Erythroblast (primary cell): ENCODE data around the gene LMLN.
A peak's percentile ranks its signal among the peaks of the same experiment; 100 is the strongest.

Experiments
- GATA1 ChIP-seq: IDR thresholded peaks from 2 replicates; pipeline ENCODE4 v1.6.1; 2011; ENCODE audit warnings: low read depth, mild to moderate bottlenecking, control low read depth, low read length, moderate library complexity
- POLR2A ChIP-seq: IDR thresholded peaks from 2 replicates; pipeline ENCODE4 v1.6.1; 2011; ENCODE audit warnings: mild to moderate bottlenecking, low read length

DNA sequence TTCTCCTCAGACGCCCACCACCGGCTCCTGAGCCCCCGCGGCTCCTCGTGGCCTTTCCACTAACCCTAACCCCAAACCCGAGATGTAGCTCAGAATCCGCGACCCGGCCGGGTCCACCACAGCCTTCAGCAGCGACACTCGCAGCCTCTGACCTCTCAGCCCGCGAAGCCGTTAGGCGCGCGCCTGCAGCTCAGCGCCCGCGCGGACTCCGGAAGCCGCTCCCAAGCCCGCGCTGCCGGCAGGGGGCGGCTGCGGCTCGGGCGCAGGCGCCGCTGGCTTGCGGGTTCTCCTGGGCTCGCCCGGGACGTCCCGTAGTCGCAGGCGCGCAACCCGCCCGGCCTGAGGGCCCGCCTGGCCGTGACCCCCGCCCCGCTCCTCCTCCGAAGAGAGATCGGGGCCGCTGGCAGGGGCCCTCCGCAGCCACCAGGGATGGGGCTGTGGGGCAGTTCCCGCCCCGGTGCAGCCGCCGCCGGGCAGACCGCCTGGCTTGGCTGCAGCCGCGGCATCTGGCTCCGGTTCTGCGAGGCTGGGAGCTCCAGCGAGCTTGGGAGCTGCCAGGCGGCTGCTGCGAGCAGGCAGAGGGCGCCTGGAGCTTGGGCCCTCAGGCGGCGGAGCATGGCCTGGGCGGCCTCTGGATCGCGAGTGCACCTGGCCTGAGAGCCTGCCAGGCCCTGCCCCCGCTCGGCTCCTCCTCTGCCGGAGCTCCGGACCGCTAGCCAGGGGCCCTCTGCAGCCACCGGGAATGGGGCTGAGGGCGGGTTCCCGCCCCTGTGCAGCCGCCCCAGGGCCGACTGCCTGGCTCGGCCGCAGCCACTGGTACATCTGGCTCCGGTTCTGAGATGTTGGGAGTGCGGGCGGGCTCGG lies 120.7 kb downstream of the LMLN start:
- TF ChIP-seq POLR2A (peak; percentile 58), GATA1 (no peak)
